Subcutaneous adipose tissue (tissue), 4 donors: Measurements from ENCODE around the gene JAKMIP1. TPM values are rescaled to one million over a fixed set of nuclear protein-coding genes. Genes with fewer than 3 reads are reported as not detected.

ENCODE experiments used
- CTCF ChIP-seq: fragments of 450-650 bp; IDR thresholded peaks from one replicate; pipeline ENCODE4 v1.5.1; 2016; ENCODE audit warnings: low read depth, mild to moderate bottlenecking, control low read depth, antibody characterized with exemption, moderate library complexity
- total RNA-seq, 4 donors: library from RNA; depleted of rRNA; stranded (reverse); fragments of >200 nt; gene quantifications; one replicate each; pipeline ENCODE4 v1.1.0, GENCODE V29; 2016

JAKMIP1 gene
- total RNA-seq, 4 donors from 2014 or later: 0.33 to 0.88 (median 0.36) TPM

GRCh38 chr4:6205567-6205931, 5.2 kb upstream of the JAKMIP1 start:
- TF ChIP-seq CTCF: no peak

GRCh38 chr4:6204871-6205566, 4.7 kb upstream of the JAKMIP1 start:
- no peak for TF ChIP-seq CTCF

GRCh38 chr4:6204098-6204497, 3.7 kb upstream of the JAKMIP1 start:
- no peak for TF ChIP-seq CTCF

- TF ChIP-seq CTCF: no peak
These were observed 1.3 kb upstream of the JAKMIP1 start for GRCh38 chr4:6201580-6202091.

- TF ChIP-seq CTCF: no peak
These were observed 593 bp upstream of the JAKMIP1 start for GRCh38 chr4:6200922-6201362.

GRCh38 chr4:6199422-6199921, 877 bp downstream of the JAKMIP1 start:
- no peak for TF ChIP-seq CTCF

GRCh38 chr4:6198768-6199421, 1.5 kb downstream of the JAKMIP1 start:
- TF ChIP-seq CTCF: no peak
